ENCODE results near the gene TYROBP.
"Not testable (repeated sequence)": the region's sequence is repeated elsewhere in the genome, so short reads cannot be mapped to it uniquely, and the experiment has no call there.

Gene TYROBP

DNA sequence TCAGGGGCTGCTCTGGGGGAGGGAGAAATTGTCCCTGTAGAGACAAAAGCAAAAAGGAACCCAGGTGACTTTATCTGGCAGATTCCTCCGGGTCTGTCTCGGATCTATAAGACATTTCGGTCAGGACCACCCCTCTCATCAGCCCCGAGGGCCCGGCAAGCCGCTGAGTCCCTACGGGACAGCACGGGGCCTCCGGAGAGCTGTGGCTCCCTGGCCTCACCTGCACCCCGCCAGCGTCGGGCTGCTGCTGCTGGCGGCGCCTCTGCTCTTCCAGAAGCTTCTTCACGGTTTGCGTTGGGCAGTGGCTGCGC is 9.6 kb downstream of the TYROBP start:
- no peak for DNase-seq

DNA sequence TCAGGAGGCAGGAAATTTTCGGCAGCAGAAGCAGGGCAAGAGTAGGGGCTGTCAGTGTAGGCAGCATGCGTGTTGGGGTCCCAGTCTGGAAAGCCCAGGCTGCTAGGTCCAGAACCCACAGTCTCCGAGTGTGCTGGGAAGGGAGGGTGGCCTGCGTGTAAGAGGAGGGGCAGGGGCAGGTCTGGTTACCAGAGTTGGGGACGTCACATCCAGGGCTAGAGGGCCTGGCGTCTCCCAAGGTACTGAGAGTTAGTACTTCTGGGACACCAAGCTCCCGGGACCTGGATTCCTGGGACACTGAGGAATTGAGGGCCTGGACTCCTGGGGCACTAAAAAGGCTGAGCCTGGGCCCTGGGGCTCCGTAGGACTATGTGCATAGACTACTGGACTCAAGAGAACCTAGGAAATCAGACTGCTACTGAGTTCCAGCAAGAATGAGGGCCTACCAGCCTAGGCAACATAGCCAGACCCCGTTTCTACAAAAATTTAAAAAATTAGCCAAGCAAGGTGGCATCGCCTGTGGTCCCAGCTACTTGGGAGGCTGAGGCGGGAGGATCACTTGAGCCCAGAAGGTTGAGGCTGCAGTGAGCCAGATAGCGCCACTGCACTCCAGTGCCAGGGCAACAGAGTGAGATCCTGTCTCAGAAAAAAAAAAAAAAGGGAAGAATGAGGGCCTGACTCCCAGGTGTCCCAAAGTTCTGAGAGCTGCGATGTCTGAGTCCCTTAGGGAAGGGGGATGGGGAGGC is 10.2 kb downstream of the TYROBP start:
- DNase-seq: no peak

GRCh38 chr19:35896643-35897040 is 11.5 kb downstream of the TYROBP start:
- DNase-seq: no peak

GRCh38 chr19:35895911-35896642 is 12.0 kb downstream of the TYROBP start:
- no peak for DNase-seq

DNA sequence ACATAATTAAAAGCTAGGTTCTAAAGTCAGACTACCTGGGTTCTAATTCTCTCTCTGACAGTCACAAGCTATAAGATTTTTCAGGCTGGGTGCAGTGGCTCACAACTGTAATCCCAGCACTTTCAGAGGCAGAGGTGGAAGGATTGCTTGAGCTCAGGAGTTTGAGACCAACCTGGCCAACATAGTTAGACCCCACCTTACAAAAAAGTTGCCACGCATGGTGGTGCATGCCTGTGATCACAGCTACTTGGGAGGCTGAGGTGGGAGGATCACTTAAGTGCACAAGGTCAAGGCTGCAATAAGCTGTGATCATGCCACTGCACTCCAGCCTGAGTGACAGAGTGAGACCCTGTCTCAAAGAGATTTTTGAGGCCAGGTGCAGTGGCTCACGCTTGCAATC is 13.8 kb downstream of the TYROBP start:
- DNase-seq: no peak

- DNase-seq: not testable (repeated sequence)
Observed at GRCh38 chr19:35891819-35892218, 16.3 kb downstream of the TYROBP start.

- DNase-seq: no peak
Observed at GRCh38 chr19:35890113-35890650, 17.9 kb downstream of the TYROBP start.

DNA sequence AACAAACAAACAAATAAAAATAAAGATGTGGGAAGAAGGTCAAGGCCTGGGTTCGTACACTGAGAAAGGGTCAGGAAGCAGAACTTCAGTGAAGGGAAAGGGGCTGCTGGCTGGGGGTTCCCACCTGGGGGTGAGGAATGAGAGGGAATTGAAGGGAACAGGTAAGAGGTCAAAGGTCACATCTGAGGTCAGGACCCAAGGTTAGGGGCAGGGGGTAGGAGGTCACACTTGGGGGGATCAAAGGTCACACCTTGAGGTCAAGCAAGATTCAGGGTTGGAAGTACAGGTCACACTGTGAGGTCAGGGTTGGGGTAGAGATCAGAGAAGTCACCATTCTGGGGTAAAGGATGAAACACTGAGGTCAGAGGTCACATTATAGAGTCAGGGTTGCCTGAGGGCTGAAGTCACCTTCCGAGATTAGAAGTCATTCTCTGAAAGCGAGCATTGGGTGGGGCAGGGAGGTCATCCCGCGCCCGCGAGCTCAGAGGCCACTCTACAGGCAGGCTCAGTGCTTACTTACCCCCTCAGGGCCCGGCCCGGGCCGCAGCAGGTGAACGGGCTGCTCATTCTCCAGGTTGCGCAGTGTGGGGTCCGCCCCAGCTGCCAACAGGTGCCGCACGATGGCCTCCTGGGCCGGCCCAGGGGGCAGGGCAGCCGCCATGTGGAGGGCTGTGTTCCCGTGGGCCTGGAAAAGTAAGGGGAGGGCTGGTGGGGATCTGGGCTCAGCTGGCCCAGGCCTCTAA is 18.6 kb downstream of the TYROBP start:
- no peak for DNase-seq

DNA sequence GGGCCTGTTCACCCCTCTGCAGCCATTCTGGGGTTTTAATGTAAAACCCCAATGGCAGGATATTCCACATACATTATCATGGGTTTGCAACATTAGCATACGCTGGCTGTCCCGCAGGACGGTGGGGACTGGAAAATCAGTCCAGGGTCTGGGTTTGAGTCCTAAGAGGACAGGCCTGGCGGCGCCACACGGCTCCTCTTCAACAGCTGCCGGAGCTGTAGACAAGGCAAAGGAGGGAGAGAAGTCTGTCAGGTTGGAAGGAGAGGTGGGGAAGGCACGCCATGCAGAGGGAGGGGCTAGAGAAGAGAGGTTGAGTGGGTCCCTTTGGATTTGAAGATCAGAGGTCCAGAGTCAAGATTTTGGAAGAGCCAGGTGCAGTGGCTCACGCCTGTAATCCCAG is 19.7 kb downstream of the TYROBP start:
- no peak for DNase-seq

DNA sequence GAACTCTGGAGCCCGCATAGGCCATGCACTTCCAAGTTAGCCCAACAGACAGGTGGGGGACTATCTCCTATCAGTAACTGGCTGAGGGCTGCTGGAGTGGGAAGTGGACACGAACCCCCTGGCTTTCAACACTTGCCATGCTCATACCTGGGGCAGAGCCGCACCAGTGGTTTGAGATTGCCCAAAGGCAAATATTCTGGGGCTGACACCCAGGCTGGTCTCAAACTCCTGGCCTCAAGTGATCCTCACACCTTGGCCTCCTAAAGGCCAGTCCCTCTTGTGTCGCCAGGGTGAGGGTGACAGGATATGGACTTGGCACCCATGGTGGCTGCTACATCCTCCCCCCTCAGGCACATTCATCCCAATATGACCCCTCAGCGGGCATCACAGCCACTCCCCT is 20.9 kb downstream of the TYROBP start:
- DNase-seq: no peak

DNA sequence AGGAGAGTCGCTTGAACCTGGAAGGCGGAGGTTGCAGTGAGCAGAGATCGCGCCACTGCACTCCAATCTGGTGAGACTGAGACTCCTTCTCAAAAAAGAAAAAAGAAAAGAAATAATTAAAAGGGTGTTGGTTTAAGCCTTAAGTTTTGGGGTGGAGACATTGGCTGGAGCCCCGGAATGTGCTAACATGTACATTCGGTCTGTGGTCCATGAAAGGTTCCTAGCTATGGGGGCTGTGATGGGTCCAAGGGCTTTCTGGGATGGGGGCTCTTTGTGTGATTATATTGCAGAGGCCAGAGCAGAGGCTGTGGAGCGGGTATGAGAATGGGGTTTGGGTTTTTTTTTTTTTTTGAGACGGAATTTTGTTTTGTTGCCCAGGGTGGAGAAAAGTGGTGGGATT is 22.2 kb downstream of the TYROBP start:
- DNase-seq: no peak

GRCh38 chr19:35885225-35885738 is 22.8 kb downstream of the TYROBP start:
- no peak for DNase-seq

DNA sequence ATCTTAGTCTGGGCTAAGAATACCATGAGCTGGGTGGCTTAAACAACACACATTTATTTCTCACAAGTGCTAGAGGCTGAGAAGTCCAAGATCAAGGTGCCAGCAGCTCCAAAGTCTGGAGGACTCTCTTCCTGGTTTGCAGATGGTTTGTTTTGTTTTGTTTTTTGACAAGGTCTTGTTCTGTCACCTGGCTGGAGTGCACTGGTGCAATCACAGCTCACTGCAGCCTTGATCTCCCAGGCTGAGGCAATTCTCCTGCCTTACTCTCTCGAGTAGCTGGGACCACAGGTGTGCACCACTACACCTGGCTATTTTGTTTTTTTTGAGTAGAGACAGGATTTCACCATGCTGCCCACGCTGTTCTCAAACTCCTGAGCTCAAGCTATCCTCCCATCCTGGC is 24.2 kb downstream of the TYROBP start:
- no peak for DNase-seq

- DNase-seq: no peak
Observed at GRCh38 chr19:35882114-35882832, 25.8 kb downstream of the TYROBP start.

DNA sequence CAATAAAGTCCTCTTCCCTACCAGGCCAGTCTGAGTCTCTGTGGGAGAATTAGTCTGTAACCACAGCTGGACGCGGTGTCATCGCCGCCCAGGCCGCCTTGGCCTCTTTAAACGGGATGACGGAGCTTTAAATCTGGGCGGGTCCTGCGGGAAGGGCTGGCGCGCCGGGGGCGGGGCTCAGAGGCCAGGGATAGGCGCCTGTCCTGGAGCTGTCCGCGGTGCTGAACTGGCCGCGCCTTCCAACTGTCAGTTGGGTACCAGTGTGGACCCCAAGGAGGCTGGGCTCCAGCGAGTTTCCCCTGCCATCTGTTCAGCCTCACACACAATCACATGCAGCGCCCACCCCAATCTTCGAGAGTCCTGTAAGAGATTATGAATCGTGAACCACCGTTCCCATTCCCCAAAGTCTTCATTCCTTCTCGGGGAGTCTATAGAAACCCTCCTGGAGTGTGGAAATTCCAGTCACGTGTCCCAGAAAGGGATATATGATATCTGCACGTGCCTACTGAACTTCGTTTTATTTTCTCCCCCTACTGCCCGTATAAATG is 28.3 kb downstream of the TYROBP start:
- peak; percentile 73 for DNase-seq

DNA sequence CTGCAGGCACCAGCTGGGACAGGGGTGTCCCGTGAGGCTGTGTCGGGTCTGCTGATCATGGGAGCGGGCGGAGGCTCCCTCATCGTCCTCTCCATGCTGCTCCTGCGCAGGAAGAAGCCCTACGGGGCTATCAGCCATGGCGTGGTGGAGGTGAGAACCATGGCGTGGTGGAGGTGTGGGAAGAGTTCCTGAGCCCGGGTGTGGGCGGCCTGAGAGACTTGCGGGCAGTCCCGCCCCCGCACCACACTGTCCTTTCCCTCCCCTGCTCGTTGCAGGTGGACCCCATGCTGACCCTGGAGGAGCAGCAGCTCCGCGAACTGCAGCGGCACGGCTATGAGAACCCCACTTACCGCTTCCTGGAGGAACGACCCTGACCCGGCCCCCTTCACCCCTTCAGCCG is 29.0 kb downstream of the TYROBP start:
- DNase-seq: no peak

DNA sequence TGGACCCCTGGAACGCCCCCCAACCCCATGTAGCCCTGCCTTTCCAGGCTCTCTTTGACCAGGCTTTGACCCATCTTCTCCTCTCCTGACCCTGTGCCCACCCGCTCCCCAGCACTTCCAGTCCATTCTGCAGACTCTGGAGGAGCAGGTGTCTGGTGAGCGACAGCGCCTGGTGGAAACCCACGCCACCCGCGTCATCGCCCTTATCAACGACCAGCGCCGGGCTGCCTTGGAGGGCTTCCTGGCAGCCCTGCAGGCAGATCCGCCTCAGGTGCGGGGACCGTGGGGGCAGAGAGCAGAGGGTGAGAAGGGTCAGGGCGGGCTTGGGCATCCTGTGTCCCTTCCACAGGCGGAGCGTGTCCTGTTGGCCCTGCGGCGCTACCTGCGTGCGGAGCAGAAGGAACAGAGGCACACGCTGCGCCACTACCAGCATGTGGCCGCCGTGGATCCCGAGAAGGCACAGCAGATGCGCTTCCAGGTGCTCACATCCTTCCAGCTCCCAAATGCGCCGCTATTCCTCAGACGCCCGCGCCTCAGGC is 33.6 kb downstream of the TYROBP start:
- no peak for DNase-seq

GRCh38 chr19:35872180-35872579 is 35.9 kb downstream of the TYROBP start:
- no peak for DNase-seq

DNA sequence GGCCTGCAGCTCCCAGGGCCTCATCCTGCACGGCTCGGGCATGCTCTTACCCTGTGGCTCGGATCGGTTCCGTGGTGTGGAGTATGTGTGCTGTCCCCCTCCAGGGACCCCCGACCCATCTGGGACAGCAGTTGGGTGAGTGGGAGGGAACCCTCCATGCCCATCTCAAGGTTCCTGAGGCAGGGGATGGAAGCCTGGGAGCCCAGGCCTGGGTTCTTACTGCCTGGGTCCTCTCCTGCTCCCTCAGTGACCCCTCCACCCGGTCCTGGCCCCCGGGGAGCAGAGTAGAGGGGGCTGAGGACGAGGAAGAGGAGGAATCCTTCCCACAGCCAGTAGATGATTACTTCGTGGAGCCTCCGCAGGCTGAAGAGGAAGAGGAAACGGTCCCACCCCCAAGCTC is 36.5 kb downstream of the TYROBP start:
- DNase-seq: no peak

DNA sequence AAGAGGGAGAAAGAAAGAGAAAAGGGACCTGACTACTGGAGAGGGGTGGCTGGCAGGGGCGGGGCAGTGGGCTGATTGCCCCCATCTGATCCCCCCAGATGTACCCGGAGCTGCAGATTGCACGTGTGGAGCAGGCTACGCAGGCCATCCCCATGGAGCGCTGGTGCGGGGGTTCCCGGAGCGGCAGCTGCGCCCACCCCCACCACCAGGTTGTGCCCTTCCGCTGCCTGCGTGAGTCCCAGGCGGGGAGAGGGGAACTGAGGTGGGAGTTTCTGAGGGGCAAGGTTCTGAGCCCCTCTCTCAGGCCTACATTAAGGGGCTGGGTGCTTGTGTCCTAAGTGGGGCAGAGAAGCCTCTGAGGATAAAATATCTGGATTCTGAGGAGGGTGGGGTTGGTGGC is 37.3 kb downstream of the TYROBP start:
- no peak for DNase-seq

GRCh38 chr19:35870124-35870736 is 37.9 kb downstream of the TYROBP start:
- not testable (repeated sequence) for DNase-seq

All from GOT3 (cell line).